ENCODE results near the gene ABCA4. TPM values are rescaled to one million over a fixed set of nuclear protein-coding genes. Genes with fewer than 3 reads are reported as not detected.

Gene ABCA4
- total and polyA plus RNA-seq, 2 donors (not counting 3 experiments of a cell fraction or from before 2014, with no cell fraction given) = 2.3 to 4.9 TPM

DNA sequence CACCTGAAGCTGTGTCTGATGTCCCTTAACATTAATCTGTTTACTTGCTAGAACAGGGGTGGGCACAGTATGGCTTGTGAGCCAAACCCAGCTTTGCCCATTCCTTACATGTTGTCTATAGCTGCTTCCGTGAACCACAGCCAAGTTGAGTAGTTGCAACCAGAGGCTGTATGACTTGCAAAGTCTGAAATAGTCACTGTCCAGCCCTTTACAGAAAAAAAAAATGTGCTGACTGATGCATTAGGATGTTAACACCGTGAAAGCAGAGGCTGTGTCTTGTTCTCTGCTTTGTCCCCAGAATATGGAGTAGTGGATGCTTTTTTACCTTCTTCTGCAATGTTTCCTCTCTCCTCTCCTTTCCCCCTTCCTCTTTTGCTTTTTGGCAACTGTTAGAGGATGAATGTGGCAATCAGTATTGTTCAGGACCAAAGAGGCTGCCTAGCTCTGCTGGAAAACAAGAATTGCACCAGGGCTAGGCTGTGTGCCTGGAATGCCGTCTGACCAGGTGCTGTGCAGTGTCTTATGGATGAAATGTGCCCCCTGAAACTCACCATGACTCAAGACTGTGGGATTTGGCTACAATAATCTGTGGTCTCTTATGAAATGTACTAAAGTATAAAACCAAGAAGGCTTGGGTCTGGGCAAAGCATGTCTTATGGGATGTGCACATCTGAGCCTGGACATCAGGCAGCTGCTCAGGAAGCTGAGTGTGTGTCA is 132.2 kb downstream of the ABCA4 start:
- TF ChIP-seq POLR2A (IDR thresholded peaks at IDR 0.05; ENCODE audit: low read depth, low read length) (no peak), POLR2AphosphoS5 (IDR thresholded peaks at IDR 0.05; ENCODE audit: insufficient read depth, low read depth, low read length) (no peak), JUN (IDR thresholded peaks at IDR 0.05; ENCODE audit: borderline replicate concordance, insufficient read depth, insufficient read length, low read depth) (no peak), EZH2 (IDR thresholded peaks at IDR 0.05; ENCODE audit: borderline replicate concordance, low read depth, low read length, severe bottlenecking) (no peak), GATA2 (IDR thresholded peaks at IDR 0.05; ENCODE audit: insufficient read depth, insufficient read length, low read depth, low read length) (no peak), MYC (IDR thresholded peaks at IDR 0.05; ENCODE audit: low read depth, low read length) (no peak), FOS (IDR thresholded peaks at IDR 0.05; ENCODE audit: borderline replicate concordance, insufficient read depth, low read length) (no peak)
- TF ChIP-seq, protein P1, sequence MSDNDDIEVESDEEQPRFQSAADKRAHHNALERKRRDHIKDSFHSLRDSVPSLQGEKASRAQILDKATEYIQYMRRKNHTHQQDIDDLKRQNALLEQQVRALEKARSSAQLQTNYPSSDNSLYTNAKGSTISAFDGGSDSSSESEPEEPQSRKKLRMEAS (IDR thresholded peaks at IDR 0.05; ENCODE audit: insufficient read depth, insufficient read length) = no peak
- TF ChIP-seq, protein P2, sequence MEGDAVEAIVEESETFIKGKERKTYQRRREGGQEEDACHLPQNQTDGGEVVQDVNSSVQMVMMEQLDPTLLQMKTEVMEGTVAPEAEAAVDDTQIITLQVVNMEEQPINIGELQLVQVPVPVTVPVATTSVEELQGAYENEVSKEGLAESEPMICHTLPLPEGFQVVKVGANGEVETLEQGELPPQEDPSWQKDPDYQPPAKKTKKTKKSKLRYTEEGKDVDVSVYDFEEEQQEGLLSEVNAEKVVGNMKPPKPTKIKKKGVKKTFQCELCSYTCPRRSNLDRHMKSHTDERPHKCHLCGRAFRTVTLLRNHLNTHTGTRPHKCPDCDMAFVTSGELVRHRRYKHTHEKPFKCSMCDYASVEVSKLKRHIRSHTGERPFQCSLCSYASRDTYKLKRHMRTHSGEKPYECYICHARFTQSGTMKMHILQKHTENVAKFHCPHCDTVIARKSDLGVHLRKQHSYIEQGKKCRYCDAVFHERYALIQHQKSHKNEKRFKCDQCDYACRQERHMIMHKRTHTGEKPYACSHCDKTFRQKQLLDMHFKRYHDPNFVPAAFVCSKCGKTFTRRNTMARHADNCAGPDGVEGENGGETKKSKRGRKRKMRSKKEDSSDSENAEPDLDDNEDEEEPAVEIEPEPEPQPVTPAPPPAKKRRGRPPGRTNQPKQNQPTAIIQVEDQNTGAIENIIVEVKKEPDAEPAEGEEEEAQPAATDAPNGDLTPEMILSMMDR (IDR thresholded peaks at IDR 0.05; ENCODE audit: extremely low read depth in 1 of 2, insufficient read depth in 1 of 2, low read depth in 1 of 2, low read length in 2 of 2) = no peak
- Histone ChIP-seq H3K27ac (ENCODE audit: insufficient read depth, low read depth, low read length) (no peak overlapping the region), H2AFZ (ENCODE audit: low read depth, low read length) (no peak overlapping the region), H3K36me3 (ENCODE audit: control insufficient read depth in 2 of 2, extremely low read depth in 1 of 2, insufficient read depth in 2 of 2, low read length in 2 of 2) (no peaks in the 10 kb centered on the region), H3K9ac (replicated peaks; ENCODE audit: extremely low read depth, insufficient read depth, low read length) (no peak overlapping the region), H3K9me1 (replicated peaks; ENCODE audit: control insufficient read depth, extremely low read depth, insufficient read depth, low read length) (no peaks in the 10 kb centered on the region), H3K27me3 (ENCODE audit: control insufficient read depth in 2 of 2, insufficient read depth in 2 of 2, low read length in 2 of 2) (peaks cover 14 to 26% of the 10 kb centered on the region in 2 experiments), H3K4me2 (ENCODE audit: insufficient read depth, low read length) (no peak overlapping the region), H3K9me3 (replicated peaks; ENCODE audit: control insufficient read depth, insufficient read depth, low read length) (no peaks in the 10 kb centered on the region), H3K79me2 (ENCODE audit: control insufficient read depth, insufficient read depth, low read length) (no peaks in the 10 kb centered on the region), H3K4me1 (ENCODE audit: control insufficient read depth, extremely low read depth, insufficient read depth, low read length) (no peaks in the 10 kb centered on the region), H4K20me1 (replicated peaks; ENCODE audit: control insufficient read depth, extremely low read depth, insufficient read depth, low read length) (no peaks in the 10 kb centered on the region), H3K4me3 (replicated peaks in 1 of 3; ENCODE audit: insufficient read depth in 1 of 3, low read depth in 1 of 3, low read length in 3 of 3) (no peak overlapping the region)
- FAIRE-seq = no peak
- intact Hi-C loops (cut with micrococcal nuclease) = no loop called here
- POLR2A ChIA-PET = interaction anchor here (0.6 kb wide), 1 partner anchor 651 kb away, joined by 5 read pairs; no protein-coding TSS in a partner anchor
- no TSS peak for BruUV-seq (replicated peaks)
- DNase-seq (ENCODE audit: low read depth, low spot score) = no peak
- CTCF ChIA-PET = interaction anchor here (1.1 to 1.5 kb wide), 2 partner anchors 11 to 346 kb away, joined by 3 read pairs; no protein-coding TSS in a partner anchor
- dilution Hi-C loops (cut with MboI; ENCODE audit: extremely low pct_ligation_motif_present, low sequenced_read_pairs) = no loop called here

All from endothelial cell of umbilical vein (primary cell).